ENCODE data around the gene NKTR.
"Not testable (repeated sequence)": the region's sequence is repeated elsewhere in the genome, so short reads cannot be mapped to it uniquely, and the experiment has no call there.

DNA sequence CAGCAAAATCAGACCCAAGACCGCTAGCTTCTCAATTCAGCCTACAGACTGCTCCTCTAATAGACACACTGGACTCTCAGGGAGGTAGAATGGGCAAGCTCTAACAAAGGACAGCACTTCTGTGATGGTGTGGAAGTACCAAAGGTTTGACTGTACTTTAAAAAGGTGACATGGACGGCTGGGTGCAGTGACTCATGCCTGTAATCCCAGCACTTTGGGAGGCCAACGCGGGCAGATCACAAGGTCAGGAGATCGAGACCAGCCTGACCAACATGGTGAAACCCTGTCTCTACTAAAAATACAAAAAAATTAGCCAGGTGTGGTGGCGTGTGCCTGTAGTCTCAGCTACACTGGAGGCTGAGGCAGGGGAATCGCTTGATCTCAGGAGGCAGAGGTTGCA lies 3.4 kb upstream of the NKTR start:
- not testable (repeated sequence) for TF ChIP-seq CTCF (conservative IDR thresholded peaks at IDR 0.05 in 1 of 2, IDR thresholded peaks at IDR 0.05 in 1 of 2; ENCODE audit: extremely low read depth in 1 of 2, insufficient read depth in 1 of 2, low read depth in 1 of 2, low read length in 2 of 2); EZH2 (IDR thresholded peaks at IDR 0.05; ENCODE audit: borderline replicate concordance, low read length)

All from mammary epithelial cell (primary cell).